GM18858 (cell line): Measurements from ENCODE around the gene FAM193A.
"Not testable (repeated sequence)": the region's sequence is repeated elsewhere in the genome, so short reads cannot be mapped to it uniquely, and the experiment has no call there.

Experiments used
- ATAC-seq: cut with Tn5 transposase; IDR thresholded peaks from one replicate; pipeline ENCODE4 v1.9.1; 2021; ENCODE audit not compliant: unreplicated experiment

Gene FAM193A

GRCh38 chr4:2536193-2537010 is at the start of gene FAM193A:
Gene FAM193A (plus strand): TSS chr4:2536647. CDS start chr4:2536916, 269 bp downstream.
- peak; percentile 83 for ATAC-seq

- ATAC-seq: no peak
These were observed 49.5 kb upstream of the FAM193A start for GRCh38 chr4:2486981-2487380.

GRCh38 chr4:2487632-2488031 is 48.8 kb upstream of the FAM193A start:
- peak; percentile 64 for ATAC-seq

GRCh38 chr4:2489081-2489805 is 47.2 kb upstream of the FAM193A start:
- ATAC-seq: no peak

GRCh38 chr4:2489841-2490552 is 46.5 kb upstream of the FAM193A start:
- no peak for ATAC-seq

- ATAC-seq: no peak
These were observed 43.5 kb upstream of the FAM193A start for GRCh38 chr4:2492970-2493369.

- ATAC-seq: no peak
These were observed 41.5 kb upstream of the FAM193A start for GRCh38 chr4:2494992-2495391.

- no peak for ATAC-seq
These were observed 39.1 kb upstream of the FAM193A start for GRCh38 chr4:2497324-2497723.

- ATAC-seq: peak; percentile 91
These were observed 38.5 kb upstream of the FAM193A start for GRCh38 chr4:2497931-2498330.

GRCh38 chr4:2500547-2500946 is 35.9 kb upstream of the FAM193A start:
- no peak for ATAC-seq

- no peak for ATAC-seq
These were observed 35.3 kb upstream of the FAM193A start for GRCh38 chr4:2501034-2501594.

GRCh38 chr4:2503809-2504208 is 32.6 kb upstream of the FAM193A start:
- no peak for ATAC-seq

- ATAC-seq: no peak
These were observed 29.2 kb upstream of the FAM193A start for GRCh38 chr4:2507259-2507658.

GRCh38 chr4:2507855-2508254 is 28.6 kb upstream of the FAM193A start:
- no peak for ATAC-seq

GRCh38 chr4:2510351-2511259 is 25.8 kb upstream of the FAM193A start:
- ATAC-seq: no peak

- ATAC-seq: no peak
These were observed 24.8 kb upstream of the FAM193A start for GRCh38 chr4:2511645-2512131.

- ATAC-seq: no peak
These were observed 23.9 kb upstream of the FAM193A start for GRCh38 chr4:2512396-2513135.

GRCh38 chr4:2514193-2514592 is 22.3 kb upstream of the FAM193A start:
- ATAC-seq: not testable (repeated sequence)

GRCh38 chr4:2514944-2515343 is 21.5 kb upstream of the FAM193A start:
- ATAC-seq: not testable (repeated sequence)
